HepG2 (cell line): ENCODE results near the gene GAD1. TPM values are rescaled to one million over a fixed set of nuclear protein-coding genes. Genes with fewer than 3 reads are reported as not detected.
A peak's percentile ranks its signal among the peaks of the same experiment; 100 is the strongest.

Experiments
- ATAC-seq: fragments of 200-7000 bp; cut with Tn5 transposase; 3 replicates; pipeline ENCODE4 v1.9.1; 2020; ENCODE audit warnings: mild to moderate bottlenecking, moderate library complexity
- BruUV-seq: library from RNA; stranded (reverse); fragments of 400-500 nt; replicated peaks from 2 replicates; lab custom pipeline; 2021; lab: Mats Ljungman, UMichigan
- CTCF ChIA-PET: fragments of 300-600 bp; formaldehyde crosslinking; extraction: SDS; loops from one replicate; lab custom pipeline; 2021; ENCODE audit warnings: low total read pairs, inconsistent platforms, low intra/inter-chr PET ratio; lab: Yijun Ruan, JAX
- POLR2A ChIA-PET: fragments of 350-600 bp; sonication (Branson Sonifier 250); formaldehyde crosslinking; loops from one replicate; lab custom pipeline; 2020; ENCODE audit warnings: antibody characterized with exemption, inconsistent platforms; lab: Yijun Ruan, JAX
- DNase-seq: peaks from one replicate; pipeline ENCODE4 v3.0.0-alpha.2; 2015; ENCODE audit warnings: low spot score
- FAIRE-seq: peaks from 3 replicates; lab custom pipeline; 2011; peaks lifted over from hg19 to GRCh38; lab: Jason Lieb, UNC
- H2AFZ ChIP-seq: one replicate; pipeline ENCODE4 v1.6.1; 2011; ENCODE audit warnings: low read length, inconsistent platforms
- H3K27ac ChIP-seq: fragments of 300-600 bp; 3 replicates; pipeline ENCODE4 v1.8.0; 2011; ENCODE audit warnings: mixed run types, mild to moderate bottlenecking, mixed read lengths, low read length, inconsistent platforms; ENCODE audit not compliant: insufficient read depth; ENCODE audit errors: extremely low read length
- H3K27me3 ChIP-seq, 2 experiments: fragments of 200-600 bp in 1 of 2; 2 replicates in 1 of 2; 3 replicates in 1 of 2; pipeline versions ENCODE4 v1.6.0 to v1.8.0; 2011; ENCODE audit warnings: low read length in 2 of 2, mild to moderate bottlenecking in 2 of 2, moderate library complexity in 2 of 2, inconsistent platforms in 1 of 2; ENCODE audit not compliant: insufficient read depth in 2 of 2, control insufficient read depth in 1 of 2
- H3K36me3 ChIP-seq, 2 experiments: fragments of 200-600 bp in 1 of 2; replicated peaks in 1 of 2; 2 replicates in 1 of 2; 3 replicates in 1 of 2; pipeline versions ENCODE4 v1.5.1 to v1.8.0; 2011; ENCODE audit warnings: low read length in 2 of 2, inconsistent platforms in 1 of 2; ENCODE audit not compliant: insufficient read depth in 2 of 2, control insufficient read depth in 1 of 2
- H3K4me1 ChIP-seq: 2 replicates; pipeline ENCODE4 v1.5.1; 2012; ENCODE audit warnings: low read length, inconsistent platforms; ENCODE audit not compliant: insufficient read depth
- H3K4me2 ChIP-seq: 2 replicates; pipeline ENCODE4 v1.6.0; 2011; ENCODE audit warnings: low read depth, low read length, inconsistent platforms
- H3K4me3 ChIP-seq, 3 experiments: fragments of 200-600 bp in 1 of 3; sonication (generic), shearing (Covaris generic) in 1 of 3; replicated peaks in 1 of 3; 2 replicates each; pipeline ENCODE4 v1.5.1; 2011 to 2016; ENCODE audit warnings: low read length in 3 of 3, inconsistent platforms in 2 of 3, low read depth in 2 of 3, mild to moderate bottlenecking in 2 of 3, control low read depth in 1 of 3, mixed read lengths in 1 of 3; ENCODE audit not compliant: insufficient read depth in 1 of 3
- H3K79me2 ChIP-seq: one replicate; pipeline ENCODE4 v1.6.1; 2011; ENCODE audit warnings: low read length, inconsistent platforms; ENCODE audit not compliant: insufficient read depth
- H3K9ac ChIP-seq: 2 replicates; pipeline ENCODE4 v1.6.0; 2011; ENCODE audit warnings: mild to moderate bottlenecking, low read depth, low read length, inconsistent platforms; ENCODE audit not compliant: insufficient read depth
- H3K9me3 ChIP-seq: 2 replicates; pipeline ENCODE4 v1.5.1; 2012; ENCODE audit warnings: mild to moderate bottlenecking, low read length
- H4K20me1 ChIP-seq: 2 replicates; pipeline ENCODE4 v1.6.0; 2011; ENCODE audit warnings: inconsistent platforms, mild to moderate bottlenecking, low read length, moderate library complexity; ENCODE audit not compliant: insufficient read depth
- HNF1B ChIP-seq: sonication (generic); formaldehyde crosslinking; IDR thresholded peaks from 2 replicates; pipeline ENCODE4 v1.5.1; 2020; ENCODE audit warnings: mild to moderate bottlenecking, moderate library complexity, missing genetic modification reagents
- HOXA7 ChIP-seq: sonication (generic); formaldehyde crosslinking; IDR thresholded peaks from 2 replicates; pipeline ENCODE4 v1.8.1; 2022; ENCODE audit warnings: mild to moderate bottlenecking, missing genetic modification reagents, moderate library complexity
- MZF1 ChIP-seq: sonication (generic); formaldehyde crosslinking; IDR thresholded peaks from 2 replicates; pipeline ENCODE4 v1.8.1; 2023; ENCODE audit warnings: mild to moderate bottlenecking, missing genetic modification reagents, borderline replicate concordance
- NR2F6 ChIP-seq, 2 experiments: IDR thresholded peaks; 2 replicates each; pipeline ENCODE4 v1.6.1; 2016; ENCODE audit warnings: antibody characterized with exemption in 1 of 2, mild to moderate bottlenecking in 1 of 2
- NR3C1 ChIP-seq: sonication (generic); formaldehyde crosslinking; IDR thresholded peaks from 2 replicates; pipeline ENCODE4 v1.4.0; 2020; ENCODE audit warnings: missing genetic modification reagents
- RORA ChIP-seq: sonication (generic); formaldehyde crosslinking; IDR thresholded peaks from 2 replicates; pipeline ENCODE4 v1.5.0; 2020; ENCODE audit warnings: mild to moderate bottlenecking, missing genetic modification reagents, moderate library complexity
- SAP130 ChIP-seq: IDR thresholded peaks from 2 replicates; pipeline ENCODE4 v1.6.1; 2016; ENCODE audit warnings: low read depth
- SATB2 ChIP-seq: sonication (generic); formaldehyde crosslinking; IDR thresholded peaks from 2 replicates; pipeline ENCODE4 v1.5.0; 2020; ENCODE audit warnings: missing genetic modification reagents
- ZNF329 ChIP-seq: sonication (generic); formaldehyde crosslinking; IDR thresholded peaks from 2 replicates; pipeline ENCODE4 v1.9.0; 2021; ENCODE audit warnings: low read depth, mild to moderate bottlenecking, missing genetic modification reagents
- WGBS: methylation state at CpG from one replicate; pipeline ENCODE4 v1.1.6; 2017; ENCODE audit warnings: low lambda C conversion rate; 5-methylcytosine and 5-hydroxymethylcytosine counted together
- in situ Hi-C: cut with HindIII; loops from 2 replicates; pipeline ENCODE4 v1.10.0; 2017; ENCODE audit warnings: low pct_unique_long_range_greater_than_20kb; ENCODE audit not compliant: extremely low pct_ligation_motif_present
- intact Hi-C: fragments of 100-400 bp; cut with micrococcal nuclease; formaldehyde crosslinking; loops from one replicate; pipeline ENCODE4 v1.10.0; 2022; ENCODE audit not compliant: unreplicated experiment
- polyA plus RNA-seq, 8 experiments: library from polyadenylated mRNA; depleted of rRNA in 3 of 8; stranded (reverse) in 7 of 8; unstranded in 1 of 8; fragments of >200 nt; fragmentation: Illumina TruSeq in 4 of 8; extraction: Trizol in 4 of 8; gene quantifications; 2 replicates each; pipeline versions ENCODE4 v1.2.1 to v1.2.3, GENCODE V29; 2011 to 2016; ENCODE audit warnings: low read depth in 4 of 8, missing spikeins in 1 of 8, mixed read lengths in 1 of 8; ENCODE audit not compliant: insufficient read depth in 1 of 8
- total RNA-seq, 5 experiments: library from RNA; depleted of rRNA; stranded (reverse); fragments of >200 nt; fragmentation: Illumina TruSeq; extraction: Trizol; gene quantifications; 2 replicates each; pipeline ENCODE4 v1.2.3, GENCODE V29; 2016; ENCODE audit warnings: low read depth in 1 of 5
- TF ChIP-seq, protein P1 (sequence below), 2 experiments: sonication (generic) in 1 of 2; formaldehyde crosslinking in 1 of 2; IDR thresholded peaks; 2 replicates each; pipeline versions ENCODE4 v1.4.0 to v1.6.1; 2018 to 2020; ENCODE audit warnings: missing genetic modification reagents in 2 of 2, borderline replicate concordance in 1 of 2, low read depth in 1 of 2, mild to moderate bottlenecking in 1 of 2, missing biosample characterization in 1 of 2

The GAD1 gene
- total and polyA plus RNA-seq, 2 of the 13 experiments (the other 11 are each of a cell fraction or from before 2014, with no cell fraction given) = 0.09 to 0.13 TPM

DNA sequence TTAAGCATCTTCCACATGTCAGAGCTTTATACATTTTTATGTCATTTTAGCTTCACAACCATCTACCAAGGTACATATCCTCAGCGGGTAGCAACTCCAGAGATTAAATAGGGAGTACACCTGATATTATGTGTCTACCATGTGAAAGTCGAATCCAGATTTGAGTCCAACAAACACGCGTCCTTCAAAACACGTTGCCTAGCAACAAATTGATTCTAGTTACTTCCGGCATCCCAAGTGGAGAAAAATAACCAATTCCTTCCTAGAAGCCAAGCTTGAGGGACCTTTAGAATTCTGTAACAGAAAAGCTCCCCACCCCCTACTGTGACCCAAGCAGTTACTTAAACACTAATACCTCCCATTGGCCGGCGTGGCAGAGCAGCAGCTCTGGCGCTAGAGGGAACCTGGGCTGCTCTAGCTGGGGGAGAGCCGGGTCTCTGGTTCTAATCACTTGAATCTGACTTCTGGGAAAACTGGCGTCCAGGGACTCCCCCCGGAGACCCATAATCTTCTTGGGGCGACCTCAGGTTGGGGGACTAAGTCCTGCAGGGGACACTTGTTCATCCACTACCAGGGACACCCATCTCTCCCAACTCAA lies 46.6 kb upstream of the GAD1 start, which contains the start of gene ERICH2 (continued):
- TF ChIP-seq, protein P1, sequence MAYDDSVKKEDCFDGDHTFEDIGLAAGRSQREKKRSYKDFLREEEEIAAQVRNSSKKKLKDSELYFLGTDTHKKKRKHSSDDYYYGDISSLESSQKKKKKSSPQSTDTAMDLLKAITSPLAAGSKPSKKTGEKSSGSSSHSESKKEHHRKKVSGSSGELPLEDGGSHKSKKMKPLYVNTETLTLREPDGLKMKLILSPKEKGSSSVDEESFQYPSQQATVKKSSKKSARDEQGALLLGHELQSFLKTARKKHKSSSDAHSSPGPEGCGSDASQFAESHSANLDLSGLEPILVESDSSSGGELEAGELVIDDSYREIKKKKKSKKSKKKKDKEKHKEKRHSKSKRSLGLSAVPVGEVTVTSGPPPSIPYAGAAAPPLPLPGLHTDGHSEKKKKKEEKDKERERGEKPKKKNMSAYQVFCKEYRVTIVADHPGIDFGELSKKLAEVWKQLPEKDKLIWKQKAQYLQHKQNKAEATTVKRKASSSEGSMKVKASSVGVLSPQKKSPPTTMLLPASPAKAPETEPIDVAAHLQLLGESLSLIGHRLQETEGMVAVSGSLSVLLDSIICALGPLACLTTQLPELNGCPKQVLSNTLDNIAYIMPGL (CRISPR knock-in tag; IDR thresholded peaks at IDR 0.05; ENCODE audit: borderline replicate concordance in 1 of 2, low read depth in 1 of 2) = peak in 1 of 2 experiments; percentile 27; a peak in 1 of 4 replicates

GRCh38 chr2:170770606-170771420 lies 45.9 kb upstream of the GAD1 start:
- WGBS = 2% methylated on average over 42 of the region's 82 CpGs
- FAIRE-seq = no peak
- ChIA-PET CTCF (no interaction called here), POLR2A (interaction anchor here (1.0 to 2.2 kb wide), 6 partner anchors 18 to 315 kb away, joined by 3 to 10 read pairs (median 7); no protein-coding TSS in a partner anchor)
- peak overlapping the region; percentile 65 to 92 (median 87) for H3K4me3 ChIP-seq
- H2AFZ ChIP-seq = peak overlapping the region; percentile 85
- ATAC-seq = peak; percentile 95
- no peaks in the 10 kb centered on the region for H3K79me2 ChIP-seq
- intact Hi-C loops (loop anchor here (2.0 kb wide), 1 partner anchor 56 kb away; the partner anchor contains the start of gene SP5), in situ Hi-C loops (no loop called here)
- BruUV-seq = no TSS peak
- peak overlapping the region; percentile 79 for H3K9ac ChIP-seq
- H3K9me3 ChIP-seq = no peaks in the 10 kb centered on the region
- H3K36me3 ChIP-seq = no peaks in the 10 kb centered on the region
- H4K20me1 ChIP-seq = no peaks in the 10 kb centered on the region
- peak; percentile 81 for DNase-seq
- peak overlapping the region; percentile 61 for H3K27ac ChIP-seq
- peak overlapping the region; percentile 100 for H3K4me2 ChIP-seq
- peaks cover 0 to 14% of the 10 kb centered on the region in 2 experiments; a peak in 2 of 5 replicates for H3K27me3 ChIP-seq
- peaks cover 24% of the 10 kb centered on the region for H3K4me1 ChIP-seq
- TF ChIP-seq SATB2 = 0 out of 2 replicates have a peak, but pooled peaks have one; percentile 47
- TF ChIP-seq ZNF329 (CRISPR knock-in tag) = 0 out of 2 replicates have a peak, but pooled peaks have one; percentile 25
- no peak for TF ChIP-seq NR3C1 (CRISPR knock-in tag)
- TF ChIP-seq SAP130 (CRISPR knock-in tag) = peak; percentile 44
- peak; percentile 59; the same call in 1 of the 2 replicates for TF ChIP-seq MZF1 (CRISPR knock-in tag)
- no peak for TF ChIP-seq RORA (CRISPR knock-in tag)
- peak; percentile 47; the same call in 1 of the 2 replicates for TF ChIP-seq HNF1B (CRISPR knock-in tag)
- TF ChIP-seq HOXA7 = no peak
- no peak for TF ChIP-seq NR2F6 (IDR thresholded peaks at IDR 0.05)
- TF ChIP-seq NR2F6 (CRISPR knock-in tag; IDR thresholded peaks at IDR 0.05) = no peak
